UCSD-AML1 (cell line): ENCODE data around the gene RFESD.

Experiments used
- DNase-seq: peaks from one replicate; lab custom pipeline; 2025; ENCODE audit not compliant: unreplicated experiment; lab: John Stamatoyannopoulos, UW

The RFESD gene

GRCh38 chr5:95646569-95647431 is at the start of gene RFESD:
RFESD (plus strand) TSS chr5:95646777; CDS start chr5:95652272, 5,495 bp downstream.
- peak; percentile 83 for DNase-seq

- DNase-seq: no peak
These were observed 47.3 kb upstream of the RFESD start for GRCh38 chr5:95599252-95599651.

- DNase-seq: no peak
These were observed 46.0 kb upstream of the RFESD start for GRCh38 chr5:95600557-95600956.

GRCh38 chr5:95605786-95606185 is 40.8 kb upstream of the RFESD start:
- DNase-seq: no peak

GRCh38 chr5:95606419-95606818 is 40.2 kb upstream of the RFESD start:
- no peak for DNase-seq

GRCh38 chr5:95609711-95610110 is 36.9 kb upstream of the RFESD start:
- DNase-seq: no peak

GRCh38 chr5:95610546-95610945 is 36.0 kb upstream of the RFESD start:
- no peak for DNase-seq

- DNase-seq: no peak
These were observed 35.2 kb upstream of the RFESD start for GRCh38 chr5:95611396-95611795.

GRCh38 chr5:95613514-95613913 is 33.1 kb upstream of the RFESD start:
- DNase-seq: no peak

GRCh38 chr5:95615164-95615467 is 31.5 kb upstream of the RFESD start:
- no peak for DNase-seq

GRCh38 chr5:95617057-95617456 is 29.5 kb upstream of the RFESD start:
- no peak for DNase-seq

GRCh38 chr5:95619096-95619495 is 27.5 kb upstream of the RFESD start:
- no peak for DNase-seq

- no peak for DNase-seq
These were observed 27.0 kb upstream of the RFESD start for GRCh38 chr5:95619514-95620029.

GRCh38 chr5:95620030-95620869 is 26.3 kb upstream of the RFESD start, which contains the start of gene GPR150:
GPR150 (plus strand) TSS chr5:95620087; CDS start chr5:95620276, 189 bp downstream.
- DNase-seq: peak; percentile 52

GRCh38 chr5:95620870-95621838 is 25.4 kb upstream of the RFESD start:
- peak; percentile 37 for DNase-seq

GRCh38 chr5:95621839-95622629 is 24.5 kb upstream of the RFESD start:
- peak; percentile 17 for DNase-seq

GRCh38 chr5:95623706-95624105 is 22.9 kb upstream of the RFESD start:
- DNase-seq: no peak

GRCh38 chr5:95624368-95624767 is 22.2 kb upstream of the RFESD start:
- DNase-seq: no peak

GRCh38 chr5:95626701-95627100 is 19.9 kb upstream of the RFESD start:
- DNase-seq: no peak
